GM12878 (cell line): ENCODE results near the gene MYLIP. TPM values are rescaled to one million over a fixed set of nuclear protein-coding genes. Genes with fewer than 3 reads are reported as not detected.

ENCODE experiments used
- ESRRA ChIP-seq: IDR thresholded peaks from 2 replicates; pipeline ENCODE4 v1.6.1; 2012; ENCODE audit warnings: mild to moderate bottlenecking, low read length, improper control_type of control experiment
- FOXM1 ChIP-seq: IDR thresholded peaks from 2 replicates; pipeline ENCODE4 v1.6.1; 2012; ENCODE audit warnings: low read depth, mild to moderate bottlenecking, inconsistent platforms, low read length, moderate library complexity
- IKZF1 ChIP-seq: fragments of 450-650 bp; conservative IDR thresholded peaks from 2 replicates; pipeline ENCODE4 v1.6.1; 2017; ENCODE audit warnings: antibody characterized with exemption, mild to moderate bottlenecking
- SMAD5 ChIP-seq: IDR thresholded peaks from 2 replicates; pipeline ENCODE4 v1.6.1; 2016; ENCODE audit warnings: antibody characterized with exemption, low read depth
- SRF ChIP-seq, 2 experiments: IDR thresholded peaks; 2 replicates each; pipeline ENCODE4 v1.6.1; 2011; ENCODE audit warnings: low read depth in 2 of 2, low read length in 2 of 2, mild to moderate bottlenecking in 1 of 2, moderate library complexity in 1 of 2
- SUPT20H ChIP-seq: IDR thresholded peaks from 2 replicates; pipeline ENCODE4 v1.6.1; 2011; ENCODE audit warnings: low read depth, mild to moderate bottlenecking, low read length, moderate library complexity, borderline replicate concordance; ENCODE audit not compliant: control insufficient read depth
- TCF3 ChIP-seq: IDR thresholded peaks from 2 replicates; pipeline ENCODE4 v1.6.1; 2012; ENCODE audit warnings: low read depth, mild to moderate bottlenecking, low read length, borderline replicate concordance; ENCODE audit not compliant: insufficient read depth
- ZNF217 ChIP-seq: fragments of 450-650 bp; IDR thresholded peaks from 2 replicates; pipeline ENCODE4 v1.6.1; 2017; ENCODE audit warnings: antibody characterized with exemption, mild to moderate bottlenecking
- ZZZ3 ChIP-seq: IDR thresholded peaks from 2 replicates; pipeline ENCODE4 v1.6.1; 2011; ENCODE audit warnings: low read depth; ENCODE audit not compliant: control insufficient read depth, insufficient read length
- polyA plus RNA-seq, 11 experiments: library from polyadenylated mRNA; depleted of rRNA in 4 of 11; unstranded in 6 of 11; stranded (reverse) in 5 of 11; fragments of >200 nt; fragmentation: Nextera tagmentation in 4 of 11; fragmentation: Illumina TruSeq in 1 of 11; extraction: Ambion mirVana in 4 of 11; extraction: Trizol in 1 of 11; gene quantifications; 1 replicate in 1 of 11; 2 replicates in 10 of 11; pipeline versions ENCODE4 v1.2.1 to v1.2.3, GENCODE V29; 2011 to 2016; ENCODE audit warnings: inconsistent platforms in 2 of 11, missing spikeins in 2 of 11, low read depth in 1 of 11
- total RNA-seq, 4 experiments: library from RNA; depleted of rRNA in 3 of 4; stranded (reverse); fragments of >200 nt in 3 of 4; fragmentation: Illumina TruSeq in 1 of 4; extraction: Trizol in 1 of 4; gene quantifications; 2 replicates each; pipeline versions ENCODE4 v1.2.1 to v1.2.3, GENCODE V29; 2013 to 2021
- TF ChIP-seq, protein P1 (sequence below): fragments of 450-650 bp; IDR thresholded peaks from 2 replicates; pipeline ENCODE4 v1.6.1; 2017; ENCODE audit warnings: mild to moderate bottlenecking, moderate library complexity
- TF ChIP-seq, protein P2 (sequence below): fragments of 450-650 bp; IDR thresholded peaks from 2 replicates; pipeline ENCODE4 v1.6.1; 2016; ENCODE audit warnings: mild to moderate bottlenecking
- TF ChIP-seq, protein P3 (sequence below): fragments of 450-650 bp; formaldehyde crosslinking; IDR thresholded peaks from 2 replicates; pipeline ENCODE4 v1.4.0; 2020; ENCODE audit warnings: mild to moderate bottlenecking, moderate library complexity
- TF ChIP-seq, protein P4 (sequence below): IDR thresholded peaks from 2 replicates; pipeline ENCODE4 v1.6.1; 2012; ENCODE audit warnings: low read depth, low read length, improper control_type of control experiment
- TF ChIP-seq, protein P5 (sequence below): fragments of 450-650 bp; IDR thresholded peaks from 2 replicates; pipeline ENCODE4 v1.6.1; 2014; ENCODE audit warnings: mild to moderate bottlenecking

MYLIP gene
- total and polyA plus RNA-seq, 10 of the 15 experiments (the other 5 are each of a cell fraction or from before 2014, with no cell fraction given) = 5.3 to 123 (median 12.5) TPM

DNA sequence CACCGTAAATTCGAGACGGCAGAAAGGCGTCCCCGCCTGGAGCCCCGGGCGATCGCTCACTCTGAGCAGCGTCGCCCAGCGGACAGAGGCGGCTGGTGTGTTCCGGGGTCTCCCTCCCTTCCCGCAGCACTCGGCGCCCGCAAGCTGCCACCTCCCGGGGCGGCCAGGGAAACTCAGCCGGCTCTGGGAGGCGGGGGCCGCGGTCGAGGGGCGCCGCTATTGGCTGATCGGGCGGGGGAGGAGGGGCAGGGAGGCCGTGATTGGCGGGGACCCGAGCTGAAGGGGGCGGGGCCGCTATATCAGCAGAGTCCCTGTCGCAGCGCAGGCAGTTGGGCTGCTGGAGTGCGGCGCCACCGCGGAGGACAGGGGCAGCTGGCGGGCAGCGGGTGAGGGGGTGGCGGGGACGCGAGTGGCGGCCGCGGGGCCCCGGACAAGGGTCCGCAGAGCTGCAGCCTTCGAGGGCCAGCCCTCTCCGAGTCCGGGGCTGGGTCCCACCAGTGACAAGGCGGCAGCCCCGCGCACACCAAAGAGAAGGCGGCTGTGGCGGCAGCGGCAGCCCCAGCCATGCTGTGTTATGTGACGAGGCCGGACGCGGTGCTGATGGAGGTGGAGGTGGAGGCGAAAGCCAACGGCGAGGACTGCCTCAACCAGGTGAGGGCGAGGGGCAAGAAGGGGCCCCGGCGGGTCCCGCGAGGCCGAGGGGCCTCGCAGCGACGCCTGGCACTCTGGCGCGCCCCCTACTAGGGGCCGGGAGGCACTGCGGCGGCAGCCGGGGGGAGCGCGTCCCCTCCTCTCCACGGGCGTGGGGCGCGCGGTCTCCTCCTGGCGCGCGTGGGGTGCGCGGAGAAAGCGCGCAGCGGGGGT lies at the start of gene MYLIP (continued):
- TF ChIP-seq, protein P1, sequence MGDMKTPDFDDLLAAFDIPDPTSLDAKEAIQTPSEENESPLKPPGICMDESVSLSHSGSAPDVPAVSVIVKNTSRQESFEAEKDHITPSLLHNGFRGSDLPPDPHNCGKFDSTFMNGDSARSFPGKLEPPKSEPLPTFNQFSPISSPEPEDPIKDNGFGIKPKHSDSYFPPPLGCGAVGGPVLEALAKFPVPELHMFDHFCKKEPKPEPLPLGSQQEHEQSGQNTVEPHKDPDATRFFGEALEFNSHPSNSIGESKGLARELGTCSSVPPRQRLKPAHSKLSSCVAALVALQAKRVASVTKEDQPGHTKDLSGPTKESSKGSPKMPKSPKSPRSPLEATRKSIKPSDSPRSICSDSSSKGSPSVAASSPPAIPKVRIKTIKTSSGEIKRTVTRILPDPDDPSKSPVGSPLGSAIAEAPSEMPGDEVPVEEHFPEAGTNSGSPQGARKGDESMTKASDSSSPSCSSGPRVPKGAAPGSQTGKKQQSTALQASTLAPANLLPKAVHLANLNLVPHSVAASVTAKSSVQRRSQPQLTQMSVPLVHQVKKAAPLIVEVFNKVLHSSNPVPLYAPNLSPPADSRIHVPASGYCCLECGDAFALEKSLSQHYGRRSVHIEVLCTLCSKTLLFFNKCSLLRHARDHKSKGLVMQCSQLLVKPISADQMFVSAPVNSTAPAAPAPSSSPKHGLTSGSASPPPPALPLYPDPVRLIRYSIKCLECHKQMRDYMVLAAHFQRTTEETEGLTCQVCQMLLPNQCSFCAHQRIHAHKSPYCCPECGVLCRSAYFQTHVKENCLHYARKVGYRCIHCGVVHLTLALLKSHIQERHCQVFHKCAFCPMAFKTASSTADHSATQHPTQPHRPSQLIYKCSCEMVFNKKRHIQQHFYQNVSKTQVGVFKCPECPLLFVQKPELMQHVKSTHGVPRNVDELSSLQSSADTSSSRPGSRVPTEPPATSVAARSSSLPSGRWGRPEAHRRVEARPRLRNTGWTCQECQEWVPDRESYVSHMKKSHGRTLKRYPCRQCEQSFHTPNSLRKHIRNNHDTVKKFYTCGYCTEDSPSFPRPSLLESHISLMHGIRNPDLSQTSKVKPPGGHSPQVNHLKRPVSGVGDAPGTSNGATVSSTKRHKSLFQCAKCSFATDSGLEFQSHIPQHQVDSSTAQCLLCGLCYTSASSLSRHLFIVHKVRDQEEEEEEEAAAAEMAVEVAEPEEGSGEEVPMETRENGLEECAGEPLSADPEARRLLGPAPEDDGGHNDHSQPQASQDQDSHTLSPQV = 0 out of 2 replicates have a peak, but pooled peaks have one; percentile 66
- TF ChIP-seq, protein P2, sequence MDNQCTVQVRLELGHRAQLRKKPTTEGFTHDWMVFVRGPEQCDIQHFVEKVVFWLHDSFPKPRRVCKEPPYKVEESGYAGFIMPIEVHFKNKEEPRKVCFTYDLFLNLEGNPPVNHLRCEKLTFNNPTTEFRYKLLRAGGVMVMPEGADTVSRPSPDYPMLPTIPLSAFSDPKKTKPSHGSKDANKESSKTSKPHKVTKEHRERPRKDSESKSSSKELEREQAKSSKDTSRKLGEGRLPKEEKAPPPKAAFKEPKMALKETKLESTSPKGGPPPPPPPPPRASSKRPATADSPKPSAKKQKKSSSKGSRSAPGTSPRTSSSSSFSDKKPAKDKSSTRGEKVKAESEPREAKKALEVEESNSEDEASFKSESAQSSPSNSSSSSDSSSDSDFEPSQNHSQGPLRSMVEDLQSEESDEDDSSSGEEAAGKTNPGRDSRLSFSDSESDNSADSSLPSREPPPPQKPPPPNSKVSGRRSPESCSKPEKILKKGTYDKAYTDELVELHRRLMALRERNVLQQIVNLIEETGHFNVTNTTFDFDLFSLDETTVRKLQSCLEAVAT = no peak; the same call in 1 of the 2 replicates
- TF ChIP-seq, protein P3, sequence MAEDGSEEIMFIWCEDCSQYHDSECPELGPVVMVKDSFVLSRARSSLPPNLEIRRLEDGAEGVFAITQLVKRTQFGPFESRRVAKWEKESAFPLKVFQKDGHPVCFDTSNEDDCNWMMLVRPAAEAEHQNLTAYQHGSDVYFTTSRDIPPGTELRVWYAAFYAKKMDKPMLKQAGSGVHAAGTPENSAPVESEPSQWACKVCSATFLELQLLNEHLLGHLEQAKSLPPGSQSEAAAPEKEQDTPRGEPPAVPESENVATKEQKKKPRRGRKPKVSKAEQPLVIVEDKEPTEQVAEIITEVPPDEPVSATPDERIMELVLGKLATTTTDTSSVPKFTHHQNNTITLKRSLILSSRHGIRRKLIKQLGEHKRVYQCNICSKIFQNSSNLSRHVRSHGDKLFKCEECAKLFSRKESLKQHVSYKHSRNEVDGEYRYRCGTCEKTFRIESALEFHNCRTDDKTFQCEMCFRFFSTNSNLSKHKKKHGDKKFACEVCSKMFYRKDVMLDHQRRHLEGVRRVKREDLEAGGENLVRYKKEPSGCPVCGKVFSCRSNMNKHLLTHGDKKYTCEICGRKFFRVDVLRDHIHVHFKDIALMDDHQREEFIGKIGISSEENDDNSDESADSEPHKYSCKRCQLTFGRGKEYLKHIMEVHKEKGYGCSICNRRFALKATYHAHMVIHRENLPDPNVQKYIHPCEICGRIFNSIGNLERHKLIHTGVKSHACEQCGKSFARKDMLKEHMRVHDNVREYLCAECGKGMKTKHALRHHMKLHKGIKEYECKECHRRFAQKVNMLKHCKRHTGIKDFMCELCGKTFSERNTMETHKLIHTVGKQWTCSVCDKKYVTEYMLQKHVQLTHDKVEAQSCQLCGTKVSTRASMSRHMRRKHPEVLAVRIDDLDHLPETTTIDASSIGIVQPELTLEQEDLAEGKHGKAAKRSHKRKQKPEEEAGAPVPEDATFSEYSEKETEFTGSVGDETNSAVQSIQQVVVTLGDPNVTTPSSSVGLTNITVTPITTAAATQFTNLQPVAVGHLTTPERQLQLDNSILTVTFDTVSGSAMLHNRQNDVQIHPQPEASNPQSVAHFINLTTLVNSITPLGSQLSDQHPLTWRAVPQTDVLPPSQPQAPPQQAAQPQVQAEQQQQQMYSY (CRISPR knock-in tag) = peak; percentile 71; the same call in 1 of the 2 replicates
- TF ChIP-seq SMAD5 (peak; percentile 75; the same call in 1 of the 2 replicates), TCF3 (peak; percentile 95), FOXM1 (no peak; the same call in 1 of the 2 replicates), ZNF217 (peak; percentile 46; the same call in 1 of the 2 replicates), SRF (IDR thresholded peaks at IDR 0.05; ENCODE audit: low read depth in 2 of 2, low read length in 2 of 2) (0 out of 4 replicates have a peak, but pooled peaks of 1 of the 2 experiments have one; percentile 18), IKZF1 (peak; percentile 86), ZZZ3 (no peak), SUPT20H (no peak), ESRRA (0 out of 2 replicates have a peak, but pooled peaks have one; percentile 58)
- TF ChIP-seq, protein P4, sequence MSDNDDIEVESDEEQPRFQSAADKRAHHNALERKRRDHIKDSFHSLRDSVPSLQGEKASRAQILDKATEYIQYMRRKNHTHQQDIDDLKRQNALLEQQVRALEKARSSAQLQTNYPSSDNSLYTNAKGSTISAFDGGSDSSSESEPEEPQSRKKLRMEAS = peak; percentile 1; the same call in 1 of the 2 replicates
- TF ChIP-seq, protein P5, sequence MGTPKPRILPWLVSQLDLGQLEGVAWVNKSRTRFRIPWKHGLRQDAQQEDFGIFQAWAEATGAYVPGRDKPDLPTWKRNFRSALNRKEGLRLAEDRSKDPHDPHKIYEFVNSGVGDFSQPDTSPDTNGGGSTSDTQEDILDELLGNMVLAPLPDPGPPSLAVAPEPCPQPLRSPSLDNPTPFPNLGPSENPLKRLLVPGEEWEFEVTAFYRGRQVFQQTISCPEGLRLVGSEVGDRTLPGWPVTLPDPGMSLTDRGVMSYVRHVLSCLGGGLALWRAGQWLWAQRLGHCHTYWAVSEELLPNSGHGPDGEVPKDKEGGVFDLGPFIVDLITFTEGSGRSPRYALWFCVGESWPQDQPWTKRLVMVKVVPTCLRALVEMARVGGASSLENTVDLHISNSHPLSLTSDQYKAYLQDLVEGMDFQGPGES = 0 out of 2 replicates have a peak, but pooled peaks have one; percentile 54
